HG03442 (cell line): Measurements from ENCODE around the gene GP2.

ENCODE experiments used
- ATAC-seq: cut with Tn5 transposase; IDR thresholded peaks from one replicate; pipeline ENCODE4 v1.9.1; 2021; ENCODE audit warnings: mild to moderate bottlenecking, moderate library complexity; ENCODE audit not compliant: unreplicated experiment

GP2 gene

GRCh38 chr16:20327444-20328041 is at the start of gene GP2:
GP2 (minus strand) TSS chr16:20327513; CDS start chr16:20326431, 1,082 bp downstream.
- ATAC-seq = no peak

GRCh38 chr16:20372701-20373100 is 45.4 kb upstream of the GP2 start:
- no peak for ATAC-seq

GRCh38 chr16:20369452-20370054 is 42.2 kb upstream of the GP2 start:
- ATAC-seq = no peak

- no peak for ATAC-seq
Observed at GRCh38 chr16:20364051-20364450, 36.7 kb upstream of the GP2 start.

DNA sequence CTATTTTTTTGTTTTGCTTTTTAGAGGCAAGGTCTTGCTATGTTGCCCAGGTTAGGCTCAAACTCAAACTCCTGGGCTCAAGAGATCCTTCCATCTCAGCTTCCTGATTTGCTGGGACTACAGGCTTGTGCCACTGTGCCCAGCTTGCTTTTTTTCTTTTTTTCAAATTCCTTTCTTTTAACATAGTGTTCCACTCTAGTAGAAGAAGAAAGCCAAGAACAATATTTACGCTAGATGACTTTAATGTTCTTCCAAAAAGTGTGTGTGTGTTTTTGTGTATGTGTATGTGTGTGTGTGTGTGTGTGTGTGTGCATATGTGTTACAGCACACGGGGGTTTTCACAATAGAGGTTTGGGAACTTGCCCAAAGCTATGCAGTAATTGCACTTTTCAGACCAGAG is 35.9 kb upstream of the GP2 start:
- no peak for ATAC-seq

- ATAC-seq = no peak
Observed at GRCh38 chr16:20359997-20360396, 32.7 kb upstream of the GP2 start.

DNA sequence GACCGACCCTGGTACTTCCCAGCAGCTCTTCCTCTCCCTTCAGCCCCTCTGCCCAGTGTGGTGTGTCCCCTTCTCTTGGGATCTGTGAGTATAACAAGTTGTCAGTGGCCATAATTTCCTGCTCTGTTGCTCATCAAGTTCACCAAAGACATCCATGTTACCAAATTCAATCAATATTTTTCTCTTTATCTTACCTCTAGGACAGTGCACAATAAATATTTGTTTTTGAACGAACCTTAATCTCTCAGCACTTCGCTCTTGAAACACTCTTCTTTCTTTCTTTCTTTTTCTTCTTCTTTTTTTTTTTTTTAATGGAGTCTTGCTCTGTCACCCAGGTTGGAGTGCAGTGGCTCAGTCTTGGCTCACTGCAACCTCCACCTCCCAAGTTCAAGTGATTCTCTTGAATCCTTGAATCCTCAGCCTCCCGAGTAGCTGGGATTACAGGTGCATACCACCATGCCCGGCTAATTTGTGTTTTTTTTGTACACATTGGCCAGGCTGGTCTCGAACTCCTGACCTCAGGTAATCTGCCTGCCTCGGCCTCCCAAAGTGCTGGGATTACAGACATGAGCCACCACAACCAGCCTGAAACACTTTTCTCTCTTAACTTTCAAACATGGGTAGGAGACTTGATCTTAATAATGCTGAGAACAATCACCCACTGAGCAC is 27.9 kb upstream of the GP2 start:
- ATAC-seq = no peak

GRCh38 chr16:20353379-20353778 is 26.1 kb upstream of the GP2 start:
- ATAC-seq = no peak

DNA sequence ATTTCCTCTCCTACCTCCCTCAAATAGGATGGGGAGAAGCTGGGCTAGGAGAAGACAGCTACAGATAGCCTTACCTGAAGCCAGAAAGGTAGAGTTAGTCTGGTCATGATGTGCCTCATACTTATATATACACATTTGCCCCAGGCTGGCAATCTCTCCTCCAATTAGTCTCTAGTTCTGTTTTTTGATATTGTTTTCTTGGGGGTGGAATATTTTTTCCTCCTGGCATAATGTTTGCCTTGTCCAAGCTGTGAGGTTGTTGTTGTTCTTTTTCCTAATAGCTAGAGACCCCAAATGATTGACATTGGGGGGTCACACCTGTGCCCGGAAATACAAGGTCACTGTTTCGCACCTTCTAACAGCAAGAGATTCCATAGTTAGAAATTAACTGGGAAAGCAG is 25.3 kb upstream of the GP2 start, which contains the start of gene UMOD:
UMOD (minus strand) TSS at position 101 of the 400 bp plus-strand sequence. CDS start 1,978 bp downstream, outside the sequence.
- ATAC-seq = no peak

- ATAC-seq = no peak
Observed at GRCh38 chr16:20349615-20350014, 22.3 kb upstream of the GP2 start.

- ATAC-seq = no peak
Observed at GRCh38 chr16:20348365-20349185, 21.3 kb upstream of the GP2 start.

DNA sequence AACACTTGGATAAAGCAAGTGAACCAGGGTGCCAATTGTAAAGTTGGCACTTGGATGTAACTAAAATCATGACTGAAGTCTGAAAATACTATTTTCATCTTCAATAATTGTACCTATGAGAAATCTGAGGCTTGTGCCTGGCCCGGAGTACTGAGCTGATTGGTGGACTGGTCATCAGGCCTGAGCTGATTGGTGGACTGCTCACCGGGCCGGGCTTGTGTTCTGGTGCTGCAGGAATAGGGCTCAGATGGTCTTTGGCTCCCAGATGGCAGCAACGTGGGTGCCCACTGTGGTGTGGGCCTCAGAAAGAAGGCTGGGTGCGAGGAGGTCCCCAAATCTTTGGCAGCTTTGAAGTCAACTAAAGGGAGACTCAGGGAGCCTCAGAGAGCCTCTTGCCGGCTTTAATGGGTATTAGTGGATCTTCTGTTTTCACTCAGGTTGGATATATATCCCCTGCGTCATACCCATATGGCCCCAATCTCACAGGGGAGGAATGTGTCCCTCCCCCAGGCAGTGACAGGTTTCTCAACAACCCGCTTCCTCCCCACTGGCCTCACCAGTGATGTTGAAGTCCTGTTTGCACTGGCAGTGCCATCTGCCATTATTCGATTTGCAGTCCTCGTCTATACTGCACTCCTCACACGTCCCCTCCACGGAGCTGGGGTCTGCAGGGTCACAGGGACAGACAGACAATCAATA is 20.5 kb upstream of the GP2 start:
- no peak for ATAC-seq

DNA sequence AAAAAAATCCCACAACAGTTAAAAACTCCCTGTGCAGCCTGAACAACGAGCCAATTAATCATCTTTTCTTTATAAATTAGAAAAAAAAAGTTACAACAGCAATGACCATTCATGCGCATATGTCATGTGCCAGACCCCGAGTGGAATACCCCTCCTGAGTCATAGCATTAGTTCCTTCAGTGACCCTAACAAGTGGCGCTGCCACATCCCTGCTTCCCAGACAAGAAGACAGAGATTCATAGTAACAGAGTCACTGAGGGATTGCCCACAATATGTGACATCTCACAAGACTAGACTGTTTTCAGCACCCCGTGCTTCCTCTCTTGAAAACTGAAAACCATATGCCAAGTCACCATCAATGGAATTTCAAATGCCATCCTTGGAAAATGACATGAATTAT is 17.3 kb upstream of the GP2 start:
- ATAC-seq = no peak

- ATAC-seq = no peak
Observed at GRCh38 chr16:20339744-20340143, 12.4 kb upstream of the GP2 start.

DNA sequence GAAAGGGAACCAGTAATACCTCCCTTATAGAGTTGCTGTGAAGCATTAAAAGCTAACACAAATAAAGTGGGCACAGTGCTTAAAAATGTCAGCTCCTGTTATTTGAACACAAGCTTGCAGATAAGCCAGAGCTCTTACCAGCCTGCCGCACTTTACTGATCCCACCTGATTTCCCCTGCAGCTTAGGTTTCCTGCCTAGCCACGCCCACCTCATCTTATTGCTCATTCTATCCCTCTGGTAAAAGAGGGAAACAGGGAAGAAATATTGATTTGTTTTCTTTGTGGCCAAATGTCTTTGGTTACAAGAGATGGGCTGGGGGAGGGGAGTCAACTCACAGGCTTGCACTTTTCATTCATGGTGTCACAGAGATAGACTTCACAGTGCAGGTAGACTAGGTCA is 9.6 kb upstream of the GP2 start:
- ATAC-seq = no peak

DNA sequence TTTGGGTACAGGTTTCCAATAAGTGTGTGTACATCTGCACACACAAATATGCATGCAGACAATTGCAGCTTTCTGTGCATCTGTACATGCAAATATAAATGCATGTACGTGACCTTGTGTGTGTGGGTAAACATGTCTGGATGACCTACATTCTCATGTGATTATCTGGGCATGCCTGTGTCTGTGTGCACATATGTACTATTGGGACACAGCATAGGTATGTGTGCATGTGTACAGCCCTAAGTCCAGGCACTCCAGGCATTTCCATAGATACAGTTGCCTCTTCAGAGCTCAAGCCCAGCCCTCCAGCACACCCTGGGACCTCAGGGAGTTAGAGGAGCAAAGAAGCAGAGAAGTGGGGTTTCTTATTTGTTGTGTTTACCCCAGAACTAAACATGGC is 7.1 kb upstream of the GP2 start:
- ATAC-seq = no peak

GRCh38 chr16:20333120-20333519 is 5.8 kb upstream of the GP2 start:
- ATAC-seq = no peak

GRCh38 chr16:20332411-20332810 is 5.1 kb upstream of the GP2 start:
- ATAC-seq = no peak

DNA sequence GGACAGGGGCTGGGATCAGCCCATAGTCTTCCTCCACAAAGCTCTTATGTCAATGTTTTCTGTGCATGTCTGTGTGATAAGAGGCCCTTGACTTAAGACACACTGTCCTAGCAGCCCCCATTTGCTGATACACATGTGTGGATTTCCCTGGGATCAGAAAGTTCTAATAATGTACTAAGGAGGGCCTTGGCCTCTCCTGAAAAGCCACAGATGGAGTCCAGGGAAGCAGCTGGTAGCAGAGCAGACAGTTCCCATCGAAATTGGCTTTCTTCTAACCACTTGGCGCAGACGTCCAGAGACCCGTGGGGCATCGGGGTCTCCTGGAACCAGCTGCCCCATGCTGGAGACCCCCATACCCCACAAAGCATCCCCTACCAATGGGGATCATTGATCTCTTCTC is 4.3 kb upstream of the GP2 start:
- ATAC-seq = no peak

- no peak for ATAC-seq
Observed at GRCh38 chr16:20329392-20330138, 2.3 kb upstream of the GP2 start.
